Skeletal muscle satellite cell (primary cell): Measurements from ENCODE around the gene KLHL26. TPM values are rescaled to one million over a fixed set of nuclear protein-coding genes. Genes with fewer than 3 reads are reported as not detected.

ENCODE experiments used
- H3K27me3 ChIP-seq: 2 replicates; pipeline ENCODE4 v1.7.0; 2013; ENCODE audit warnings: low read length; ENCODE audit not compliant: control insufficient read depth, insufficient read depth
- H3K36me3 ChIP-seq: 2 replicates; pipeline ENCODE4 v1.7.0; 2013; ENCODE audit warnings: mild to moderate bottlenecking, control low read depth, low read length; ENCODE audit not compliant: insufficient read depth
- H3K4me1 ChIP-seq: 2 replicates; pipeline ENCODE4 v1.7.0; 2013; ENCODE audit warnings: low read length; ENCODE audit not compliant: control insufficient read depth, insufficient read depth
- H3K4me2 ChIP-seq: 2 replicates; pipeline ENCODE4 v1.7.0; 2013; ENCODE audit warnings: mild to moderate bottlenecking, low read length
- H3K4me3 ChIP-seq: 2 replicates; pipeline ENCODE4 v1.7.0; 2013; ENCODE audit warnings: low read length
- H3K9ac ChIP-seq: 2 replicates; pipeline ENCODE4 v1.7.0; 2013; ENCODE audit warnings: mild to moderate bottlenecking, low read depth, low read length, moderate library complexity
- H3K9me3 ChIP-seq: replicated peaks from 2 replicates; pipeline ENCODE4 v1.7.0; 2013; ENCODE audit warnings: mild to moderate bottlenecking, control low read depth, low read length
- small RNA-seq: library from RNA; depleted of rRNA; stranded (forward); fragments of <200 nt; gene quantifications from one replicate; pipeline ENCODE3, GENCODE V24; 2012

KLHL26 gene

GRCh38 chr19:18718846-18719458 is 82.1 kb downstream of the KLHL26 start:
- no peak overlapping the region for H3K4me2 ChIP-seq
- no peaks in the 10 kb centered on the region for H3K9me3 ChIP-seq
- H3K9ac ChIP-seq = no peak overlapping the region
- no peaks in the 10 kb centered on the region for H3K36me3 ChIP-seq
- no peaks in the 10 kb centered on the region for H3K27me3 ChIP-seq
- no peak overlapping the region for H3K4me3 ChIP-seq
- no peaks in the 10 kb centered on the region for H3K4me1 ChIP-seq

- Histone ChIP-seq H3K4me1 (no peaks in the 10 kb centered on the region), H3K9me3 (no peaks in the 10 kb centered on the region), H3K4me2 (no peak overlapping the region), H3K36me3 (no peaks in the 10 kb centered on the region), H3K27me3 (no peaks in the 10 kb centered on the region), H3K4me3 (no peak overlapping the region), H3K9ac (no peak overlapping the region)
Observed at GRCh38 chr19:18719541-18719940, 82.7 kb downstream of the KLHL26 start.

Small RNAs within 50 kb of the gene (small RNA-seq; reads per million reads assigned to genes)
- not detected for gene RN7SL155P
